NCI-H187 treated with DMSO at 0.1 percent for 48 hours (cell line): ENCODE measurements around the gene RTBDN.

ENCODE experiments used
- DNase-seq: peaks from one replicate; lab custom pipeline; 2025; lab: John Stamatoyannopoulos, UW

Gene RTBDN

DNA sequence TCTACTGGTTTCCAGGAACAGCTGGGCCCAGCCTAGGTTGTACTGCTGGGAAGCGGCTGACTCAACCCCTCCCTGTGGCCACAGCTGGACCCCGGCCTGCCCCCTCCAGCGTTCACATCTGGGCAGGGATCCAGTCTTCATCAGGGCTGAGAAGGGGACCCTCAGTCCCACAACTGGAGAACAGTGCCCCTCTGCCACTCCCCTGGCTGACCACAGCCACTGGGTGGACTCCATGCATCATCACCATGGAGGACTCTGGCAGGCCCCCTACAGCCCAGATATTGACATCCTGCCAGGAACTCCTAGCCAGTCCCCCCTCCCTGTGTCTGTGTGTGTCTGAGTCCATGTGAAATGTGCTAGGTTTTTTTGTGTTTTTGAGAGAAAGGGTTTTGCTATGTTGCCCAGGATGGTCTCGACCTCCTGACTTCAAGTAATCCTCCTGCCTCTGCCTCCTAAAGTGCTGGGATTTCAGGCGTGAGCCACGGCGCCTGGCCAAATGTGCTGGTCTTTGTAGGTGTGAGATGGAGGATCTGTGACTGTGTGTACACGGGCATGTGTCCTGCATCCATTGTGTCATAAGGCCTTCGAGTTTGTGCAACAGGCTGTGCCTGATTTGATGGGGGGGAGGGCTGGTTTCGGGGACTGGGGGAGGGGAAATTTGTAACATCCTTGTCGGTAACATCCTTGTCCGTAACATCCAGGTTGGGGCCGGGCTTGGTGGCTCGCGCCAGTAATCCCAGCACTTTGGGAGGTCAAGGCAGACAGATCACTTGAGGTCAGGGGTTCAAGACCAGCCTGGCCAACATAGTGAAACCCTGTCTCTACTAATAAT is 55.0 kb downstream of the RTBDN start:
- DNase-seq: no peak

DNA sequence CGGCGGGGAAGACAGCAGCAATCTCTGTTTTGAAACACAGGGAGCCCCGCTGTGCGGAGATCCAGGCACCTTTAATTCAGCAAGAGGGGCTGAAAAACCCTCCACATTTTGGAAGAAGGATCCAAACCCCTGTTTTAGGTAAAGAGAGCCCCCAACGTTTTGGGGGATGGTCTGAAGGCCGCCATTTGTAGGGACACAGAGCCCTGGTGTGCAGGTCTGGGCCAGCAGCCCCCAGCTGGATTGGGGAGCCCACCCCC is 55.5 kb downstream of the RTBDN start:
- DNase-seq: no peak

DNA sequence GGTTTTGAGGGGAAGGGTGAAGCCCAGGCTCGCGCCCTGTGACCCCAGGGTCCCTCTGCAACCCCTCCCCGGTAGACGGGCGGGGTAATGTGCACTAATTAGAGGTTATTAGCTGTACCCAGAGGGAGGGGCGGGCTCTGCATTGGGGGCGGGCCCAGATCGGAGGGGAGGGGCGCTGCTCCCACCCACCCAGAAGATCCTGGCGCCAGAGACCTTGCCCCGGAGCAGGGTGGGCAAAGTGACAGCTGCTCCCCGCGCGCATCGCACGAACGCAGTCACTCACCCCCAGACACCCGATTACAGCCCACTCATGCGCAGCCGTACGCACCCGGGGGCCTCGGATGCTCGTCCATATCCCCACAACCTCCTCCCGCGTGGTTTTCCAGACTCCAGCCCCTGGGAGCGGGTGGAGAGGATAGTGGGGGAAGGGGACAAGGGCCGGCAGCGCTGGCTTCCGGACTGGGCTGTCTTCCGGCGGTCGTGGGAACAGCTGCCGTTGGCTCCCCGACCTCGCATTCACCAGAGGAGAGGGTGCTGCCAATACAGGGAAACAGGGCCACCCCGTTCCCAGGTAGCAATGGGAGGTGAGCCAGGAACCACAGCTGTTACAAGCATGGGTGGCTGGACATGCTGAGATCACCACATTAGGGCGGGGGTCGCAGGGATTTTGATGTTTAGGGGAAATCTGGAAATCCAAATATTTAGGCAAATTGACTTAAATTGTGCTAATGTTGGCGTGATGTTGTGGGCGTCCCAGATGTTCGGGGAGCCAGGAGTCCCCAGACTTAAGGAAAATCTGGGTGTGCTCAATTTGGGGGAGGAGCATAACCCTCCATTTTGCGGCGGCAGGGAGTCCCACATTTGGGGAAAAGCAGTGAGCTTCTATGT is 56.1 kb downstream of the RTBDN start:
- no peak for DNase-seq

DNA sequence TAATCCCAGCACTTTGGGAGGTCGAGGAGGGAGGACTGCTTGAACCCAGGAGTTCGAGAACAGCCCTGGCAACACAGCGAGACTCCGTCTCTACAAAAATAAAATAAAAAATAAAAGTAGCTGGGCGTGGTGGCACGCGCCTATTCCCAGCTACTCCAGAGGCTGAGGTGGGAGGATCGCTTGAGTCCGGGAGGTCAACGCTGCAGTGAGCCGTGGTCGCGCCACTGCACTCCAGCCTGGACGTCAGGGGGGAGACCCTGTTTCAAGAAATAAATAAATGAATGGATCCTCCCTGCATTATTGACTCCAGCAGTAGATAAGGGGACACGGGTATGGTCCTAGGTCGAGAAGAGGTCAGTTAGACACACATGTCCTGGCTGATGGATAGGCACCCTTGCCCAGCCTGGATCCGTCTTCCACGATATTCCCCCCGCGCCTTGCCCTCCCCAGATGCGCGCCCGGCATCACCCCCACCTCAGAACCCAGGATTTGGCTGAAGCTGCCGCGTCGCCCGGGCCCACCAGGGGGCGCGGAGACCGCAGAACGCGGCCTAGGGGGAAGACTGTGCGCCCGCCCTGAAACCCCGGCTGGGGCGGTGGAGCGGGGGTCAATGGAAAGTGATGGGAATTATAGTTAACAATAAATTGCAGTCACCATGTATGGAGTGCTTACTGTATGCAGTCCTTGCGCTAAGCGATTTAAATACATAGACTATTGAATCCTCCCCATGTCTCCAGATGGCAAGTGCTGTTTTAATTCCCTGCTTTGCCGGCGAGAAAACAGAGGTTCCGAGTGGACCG is 57.0 kb downstream of the RTBDN start:
- no peak for DNase-seq
